Suppressor macrophage (primary cell): ENCODE results near the gene MFRP.

Experiments
- DNase-seq, 4 experiments: peaks; one replicate each; pipeline ENCODE4 v3.0.0-alpha.2; 2020 to 2022

The MFRP gene

GRCh38 chr11:119359365-119360214 is 13.1 kb upstream of the MFRP start:
- DNase-seq, result peak; percentile 62 to 83 (median 82)

- no peak for DNase-seq
Observed at GRCh38 chr11:119357074-119357473, 10.6 kb upstream of the MFRP start.

- peak; percentile 71 to 87 (median 82) for DNase-seq
Observed at GRCh38 chr11:119356349-119357031, 10.0 kb upstream of the MFRP start.

GRCh38 chr11:119355091-119355843 is 8.8 kb upstream of the MFRP start:
- no peak for DNase-seq

GRCh38 chr11:119352857-119353260 is 6.4 kb upstream of the MFRP start:
- no peak for DNase-seq

- DNase-seq, result no peak
Observed at GRCh38 chr11:119351232-119351631, 4.7 kb upstream of the MFRP start.

- no peak for DNase-seq
Observed at GRCh38 chr11:119350302-119350701, 3.8 kb upstream of the MFRP start.

- DNase-seq, result no peak
Observed at GRCh38 chr11:119347940-119348605, 1.6 kb upstream of the MFRP start.

- no peak for DNase-seq
Observed at GRCh38 chr11:119347242-119347641, 737 bp upstream of the MFRP start.

- no peak for DNase-seq
Observed at GRCh38 chr11:119345685-119346084, 820 bp downstream of the MFRP start.

GRCh38 chr11:119344291-119345010 is 2.1 kb downstream of the MFRP start:
- no peak for DNase-seq

- no peak for DNase-seq
Observed at GRCh38 chr11:119343726-119344125, 2.8 kb downstream of the MFRP start.

GRCh38 chr11:119342362-119343130 is 4.0 kb downstream of the MFRP start:
- DNase-seq, result no peak

- no peak for DNase-seq
Observed at GRCh38 chr11:119342023-119342300, 4.5 kb downstream of the MFRP start.

- DNase-seq, result peak; percentile 57 to 65 (median 63)
Observed at GRCh38 chr11:119341222-119342022, 5.1 kb downstream of the MFRP start.

- DNase-seq, result no peak
Observed at GRCh38 chr11:119340335-119341221, 5.9 kb downstream of the MFRP start, which contains the start of gene C1QTNF5. Gene C1QTNF5, minus strand, starts transcription at chr11:119340883. Its CDS starts 486 bp downstream, at chr11:119340397.

GRCh38 chr11:119339589-119340334 is 6.7 kb downstream of the MFRP start:
- DNase-seq, result peak; percentile 51 to 85 (median 65)

GRCh38 chr11:119338965-119339588 is 7.4 kb downstream of the MFRP start:
- DNase-seq, result no peak
